ENCODE measurements around the gene VDR.
A peak's percentile ranks its signal among the peaks of the same experiment; 100 is the strongest.

GRCh38 chr12:47837190-47838171, 67.3 kb downstream of the VDR start:
- TF ChIP-seq POLR2AphosphoS5 (IDR thresholded peaks at IDR 0.05; ENCODE audit: low read depth, low read length) (no peak), CTCF (IDR thresholded peaks at IDR 0.05 in 2 of 3, conservative IDR thresholded peaks at IDR 0.05 in 1 of 3; ENCODE audit: borderline replicate concordance in 1 of 3, insufficient read depth in 1 of 3, low read depth in 2 of 3, low read length in 2 of 3) (peak; percentile 82 to 96 (median 95)), EZH2 (IDR thresholded peaks at IDR 0.05) (no peak), EZH2phosphoT487 (IDR thresholded peaks at IDR 0.05; ENCODE audit: borderline replicate concordance) (no peak), REST (IDR thresholded peaks at IDR 0.05; ENCODE audit: low read depth) (no peak), POLR2A (IDR thresholded peaks at IDR 0.05; ENCODE audit: borderline replicate concordance, extremely low read depth, insufficient read depth, insufficient read length) (no peak), CEBPB (IDR thresholded peaks at IDR 0.05; ENCODE audit: low read depth) (no peak), RAD21 (IDR thresholded peaks at IDR 0.05; ENCODE audit: low read depth) (peak; percentile 95), ZNF274 (IDR thresholded peaks at IDR 0.05; ENCODE audit: low read depth, low read length) (no peak), YY1 (IDR thresholded peaks at IDR 0.05; ENCODE audit: extremely low read depth, insufficient replicate concordance, low read depth, low read length) (no peak), ZBTB33 (IDR thresholded peaks at IDR 0.05; ENCODE audit: extremely low read depth, insufficient replicate concordance, low read length) (no peak), ELF1 (IDR thresholded peaks at IDR 0.05; ENCODE audit: borderline replicate concordance, low read depth) (no peak)

Data from HCT116 (cell line).